ENCODE measurements around the gene MILR1.
A peak's percentile ranks its signal among the peaks of the same experiment; 100 is the strongest.
"Not testable (repeated sequence)": the region's sequence is repeated elsewhere in the genome, so short reads cannot be mapped to it uniquely, and the experiment has no call there.

Gene MILR1

GRCh38 chr17:64472564-64472963 is 23.6 kb downstream of the MILR1 start:
- no peak for DNase-seq

DNA sequence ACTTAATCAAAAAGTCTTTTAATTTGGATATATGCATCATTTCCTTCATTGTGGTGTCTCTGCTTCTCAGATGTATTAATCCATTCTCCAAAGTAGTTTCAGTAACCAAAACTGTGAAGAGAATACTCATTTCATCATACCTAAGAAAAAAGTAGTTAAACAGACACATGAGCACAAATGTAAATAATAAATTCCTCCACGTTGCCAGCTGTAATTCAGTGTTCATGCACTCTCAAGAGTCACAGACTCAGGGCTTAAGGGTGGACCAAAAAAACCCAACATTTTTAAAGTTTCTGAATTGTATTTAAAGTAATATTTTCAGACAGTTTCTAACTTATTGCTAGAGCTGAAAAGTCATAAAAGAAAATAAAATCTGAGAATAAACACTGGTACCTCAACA is 28.9 kb downstream of the MILR1 start:
- DNase-seq: no peak

DNA sequence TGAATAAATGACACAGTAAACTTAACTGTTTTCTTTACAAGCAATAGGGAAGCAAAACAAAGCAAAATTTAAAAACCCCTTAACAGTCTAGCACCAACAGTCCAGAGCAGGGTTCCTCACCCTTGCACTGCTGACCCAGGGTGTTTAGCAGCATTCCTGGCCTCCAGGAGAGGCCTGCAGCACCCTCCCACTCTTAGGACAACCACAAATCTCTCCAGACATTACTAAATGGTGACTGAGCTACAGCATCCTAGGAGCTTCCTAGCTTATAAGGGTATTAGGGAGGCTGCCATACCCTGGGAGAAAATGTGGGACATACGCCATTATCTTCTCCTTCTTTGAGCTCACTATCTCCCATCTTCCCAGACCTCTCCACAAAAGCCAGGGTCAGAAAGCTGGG is 32.0 kb downstream of the MILR1 start:
- DNase-seq: no peak

GRCh38 chr17:64484380-64484779 is 35.5 kb downstream of the MILR1 start:
- no peak for DNase-seq

DNA sequence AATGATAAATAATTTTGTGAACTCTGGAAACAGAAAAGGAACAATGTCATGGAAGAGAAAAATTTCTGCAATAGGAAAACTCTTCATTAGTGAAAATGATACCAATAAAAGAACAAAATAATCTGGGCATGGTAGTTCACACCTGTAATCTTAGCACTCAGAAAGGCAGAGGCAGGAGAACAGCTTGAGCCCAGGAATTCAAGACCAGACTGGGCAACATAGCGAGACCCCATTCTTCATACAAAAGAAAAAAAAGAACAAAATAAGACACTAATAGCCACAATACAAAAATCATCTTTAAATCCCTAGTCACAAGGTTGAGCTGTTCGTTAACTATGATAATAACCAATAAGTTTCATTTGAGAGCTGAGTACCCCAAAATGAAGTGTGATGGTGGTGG is 39.4 kb downstream of the MILR1 start:
- no peak for DNase-seq

DNA sequence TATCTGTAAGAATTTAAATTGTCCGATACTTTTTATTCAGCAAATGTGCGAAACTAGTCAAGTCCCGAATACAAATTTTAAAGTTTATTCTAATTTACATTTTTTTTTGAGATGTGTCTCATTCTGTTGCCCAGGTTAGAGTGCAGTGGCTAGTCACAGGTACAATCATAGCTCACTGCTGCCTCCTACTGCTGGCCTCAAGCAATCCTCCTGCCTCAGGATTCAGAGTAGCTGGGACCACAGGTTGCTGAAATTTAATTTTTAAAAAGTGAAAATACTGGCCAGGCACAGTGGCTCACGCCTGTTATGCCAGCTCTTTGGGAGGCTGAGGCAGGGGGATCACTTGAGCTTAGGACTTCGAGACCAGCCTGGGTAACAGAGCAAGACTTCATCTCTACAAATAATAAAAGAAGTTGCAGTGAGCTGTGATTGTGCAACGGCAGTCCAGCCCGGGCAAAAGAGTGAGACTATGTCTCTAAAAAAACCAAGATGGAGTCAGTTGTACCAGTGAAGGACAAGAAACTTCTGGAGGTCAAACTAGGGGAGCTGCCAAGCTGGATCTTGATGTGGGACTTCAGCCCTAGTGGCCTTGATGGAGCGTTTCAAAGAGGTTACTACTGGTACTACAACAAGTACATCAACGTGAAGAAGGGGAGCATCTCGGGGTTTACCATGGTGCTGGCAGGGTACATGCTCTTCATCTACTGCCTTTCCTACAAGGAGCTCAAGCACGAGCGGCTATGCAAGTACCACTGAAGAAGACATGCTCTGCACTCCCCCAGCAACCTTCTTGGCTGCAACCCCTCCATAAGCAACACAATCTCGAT is 42.3 kb downstream of the MILR1 start:
- no peak for DNase-seq

DNA sequence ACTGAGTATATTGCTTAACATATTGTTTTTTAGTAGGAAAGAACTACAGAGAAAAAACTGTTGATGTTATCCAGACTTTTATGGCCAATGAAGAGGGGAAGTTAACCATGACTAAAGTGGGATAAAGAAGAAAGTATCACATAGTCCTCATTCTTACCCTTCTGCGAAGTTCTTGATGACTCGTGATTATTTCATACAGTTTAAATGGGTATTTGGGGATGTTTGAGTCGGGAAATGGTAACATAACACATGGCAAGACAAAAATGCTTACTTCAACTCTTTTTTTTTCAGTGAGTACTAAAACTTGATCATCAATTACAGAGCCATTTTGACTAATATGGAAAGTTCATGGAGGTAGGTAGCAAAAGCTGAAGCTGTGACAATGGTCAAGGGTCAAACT is 43.1 kb downstream of the MILR1 start:
- DNase-seq: no peak

DNA sequence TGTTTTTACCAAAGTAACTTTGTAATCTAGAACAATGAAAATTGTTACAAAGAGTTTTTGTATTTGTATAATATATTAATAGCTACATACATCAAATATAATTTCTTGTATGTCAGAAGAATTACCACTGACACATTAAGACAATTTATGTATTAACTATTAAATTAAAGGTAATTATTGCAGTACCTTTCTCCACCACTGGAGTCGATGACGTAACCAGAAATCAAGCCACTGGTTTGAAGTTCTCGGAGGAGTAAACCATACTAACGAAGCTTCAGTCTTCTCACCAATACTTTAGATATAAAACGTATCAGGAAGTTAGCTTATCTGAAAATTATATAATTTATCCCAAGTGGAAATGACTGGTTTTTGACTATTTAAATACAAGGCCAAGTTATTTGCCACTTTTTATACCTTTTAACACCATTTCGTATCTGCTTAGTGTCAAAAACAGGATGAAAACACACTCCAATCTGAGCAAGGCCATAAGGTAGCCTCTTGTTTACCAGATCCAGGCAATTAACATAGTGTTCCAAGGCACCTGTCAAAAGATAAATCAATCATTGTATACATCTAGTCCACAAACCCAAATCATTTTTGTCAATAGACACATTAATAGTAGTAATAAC is 43.7 kb downstream of the MILR1 start:
- no peak for DNase-seq

DNA sequence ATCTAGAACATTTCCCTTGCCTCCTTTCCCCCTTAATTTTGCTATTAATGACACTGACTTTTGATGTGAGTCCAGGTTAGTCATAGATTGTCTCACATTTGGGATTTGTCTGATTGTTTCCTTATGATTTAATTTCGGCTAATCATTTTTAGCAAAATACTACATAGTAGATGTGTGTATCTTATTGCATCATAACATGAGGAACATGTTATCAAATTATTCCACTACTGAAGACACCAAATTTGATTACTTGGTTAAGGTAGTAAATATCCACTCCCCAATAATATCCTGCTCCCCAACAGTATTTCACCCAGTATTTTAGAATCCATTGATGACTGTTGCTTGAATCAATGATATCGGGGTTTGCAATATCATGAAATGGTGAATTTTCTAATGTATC is 45.2 kb downstream of the MILR1 start:
- no peak for DNase-seq

- DNase-seq: not testable (repeated sequence)
These were observed 46.4 kb downstream of the MILR1 start for GRCh38 chr17:64495300-64495699.

- no peak for DNase-seq
These were observed 47.5 kb downstream of the MILR1 start for GRCh38 chr17:64496348-64496785.

DNA sequence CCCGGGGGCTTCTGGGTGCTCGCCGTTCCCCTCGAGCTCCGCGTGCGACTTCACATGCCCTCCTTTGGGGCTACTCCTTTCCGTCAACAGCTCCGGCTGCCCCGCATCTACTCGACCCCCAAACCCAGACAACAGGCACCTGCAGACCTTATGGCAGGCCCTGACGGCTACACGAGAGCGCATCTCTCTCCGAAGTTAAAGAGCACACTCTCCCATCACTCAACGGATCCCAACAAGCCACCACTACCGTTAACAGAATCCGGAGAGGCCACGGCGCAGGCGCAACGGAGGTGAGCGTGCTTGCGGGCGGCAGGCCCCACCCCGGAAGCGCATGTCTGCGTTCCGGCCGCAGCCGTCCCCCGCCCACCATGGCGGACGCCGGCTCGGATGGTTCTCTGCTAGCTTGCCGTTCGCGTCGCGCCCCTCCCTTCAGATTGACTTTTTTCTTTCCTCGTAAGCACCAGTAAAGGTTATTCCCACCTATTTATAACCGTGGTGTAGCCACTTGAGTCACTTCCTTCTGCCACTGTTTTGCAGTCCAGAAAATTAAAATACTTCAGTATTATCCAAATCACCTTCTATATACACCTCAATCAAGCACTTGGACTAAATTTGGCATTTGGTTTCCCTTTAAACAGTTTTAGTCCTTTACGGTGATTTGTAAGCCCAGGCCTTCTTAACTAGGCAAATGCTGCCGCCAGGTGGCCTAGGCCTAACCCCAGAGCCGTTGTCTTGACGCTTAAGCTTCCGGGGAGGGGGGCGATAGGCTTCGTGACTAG is 48.1 kb downstream of the MILR1 start, which contains the start of gene POLG2:
Gene POLG2, minus strand, starts transcription at position 269 of the 779 bp plus-strand sequence. Its CDS starts 86 bp downstream, at position 183.
- peak; percentile 88 for DNase-seq

DNA sequence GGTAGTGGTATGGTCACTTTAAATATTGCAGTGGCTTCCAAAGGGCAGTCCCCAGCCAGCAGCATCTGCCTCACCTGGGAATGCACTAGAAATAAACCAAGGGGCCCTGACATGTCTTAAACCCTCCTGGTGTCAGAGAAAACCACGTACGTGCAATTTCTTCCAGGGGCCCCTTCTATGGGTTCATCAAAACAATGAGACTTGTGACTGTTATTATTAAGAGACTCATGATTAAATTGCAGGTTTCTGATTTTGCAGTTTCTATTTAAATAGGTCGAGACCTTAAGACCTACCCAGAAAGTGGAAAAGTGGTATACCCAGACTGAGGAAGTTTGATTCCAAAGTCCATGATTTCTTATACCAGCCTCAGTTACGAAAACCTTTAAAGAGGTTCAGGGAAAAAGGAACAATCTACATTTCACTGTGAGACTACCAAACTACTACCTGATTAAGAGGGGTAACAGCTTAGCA is 48.7 kb downstream of the MILR1 start:
- DNase-seq: no peak

DNA sequence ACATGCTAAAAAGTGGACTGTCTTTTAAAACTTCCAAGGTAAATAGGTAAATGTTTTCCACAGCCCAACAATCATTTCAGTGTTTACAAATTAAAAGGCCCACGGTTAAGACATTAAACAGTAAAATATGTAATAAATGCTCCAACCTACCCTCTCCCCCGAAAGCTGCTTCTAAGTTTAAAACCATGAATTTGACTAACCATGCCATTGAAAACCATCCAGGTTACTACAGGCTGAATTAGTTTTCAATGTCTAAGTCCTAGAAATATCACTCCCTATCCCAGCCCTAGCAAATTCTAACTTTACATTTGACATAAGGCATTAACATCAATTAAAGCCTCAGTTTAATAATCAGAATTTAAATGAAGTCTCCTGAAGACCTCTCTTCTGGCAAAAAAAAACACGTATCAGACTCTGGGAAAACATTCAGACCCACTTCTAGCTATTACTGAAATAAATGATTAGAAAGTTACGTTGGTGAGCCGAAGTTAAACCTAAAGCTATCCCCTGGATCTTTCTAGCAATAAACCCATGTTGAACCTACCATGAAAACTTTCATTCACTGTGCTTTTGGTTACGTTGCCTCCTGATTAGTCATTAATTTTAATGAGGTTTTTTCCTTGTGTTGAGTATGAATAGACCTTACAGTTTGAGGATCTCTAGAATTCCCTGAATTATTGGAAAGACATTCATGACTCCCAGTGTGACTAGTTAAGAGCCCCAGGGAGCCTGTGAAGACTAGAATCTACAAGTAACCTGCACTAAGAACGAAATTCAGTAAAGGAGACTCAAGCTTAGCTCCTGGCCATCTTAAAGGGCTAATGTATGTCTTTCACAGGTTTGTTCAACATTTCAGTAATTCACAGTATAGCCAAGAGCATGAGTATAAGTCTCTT is 49.6 kb downstream of the MILR1 start:
- DNase-seq: no peak

DNA sequence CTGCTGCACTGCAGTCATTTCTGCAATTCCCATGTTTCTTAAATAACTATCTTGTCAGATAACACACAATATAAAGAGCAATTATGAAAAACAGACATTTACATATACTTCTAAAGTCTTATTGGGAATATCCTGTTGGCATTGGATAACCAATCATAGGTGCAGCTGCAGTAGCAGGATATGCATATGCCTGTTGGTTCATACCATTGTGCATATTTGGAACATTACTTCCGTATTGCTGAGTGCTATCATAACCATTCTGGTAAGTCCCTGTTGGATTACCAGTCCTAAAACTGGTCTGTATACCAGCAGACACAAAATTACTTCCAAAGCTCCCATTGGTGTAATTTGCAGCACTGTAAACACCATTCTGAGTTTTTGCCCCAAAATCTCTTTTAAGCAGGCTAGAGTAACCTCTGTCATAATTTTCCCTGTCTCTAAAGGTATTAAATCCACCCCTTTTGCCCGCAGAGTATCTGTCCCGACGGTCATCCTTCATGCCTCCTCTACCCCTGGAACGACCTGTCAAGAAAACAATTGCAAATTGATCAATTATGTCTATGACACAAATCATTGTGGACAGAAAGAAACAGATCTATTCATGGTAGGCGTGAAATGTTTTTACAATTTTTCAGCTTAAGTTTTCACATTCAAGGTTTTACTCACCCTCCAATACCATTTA is 51.0 kb downstream of the MILR1 start:
- DNase-seq: no peak

DNA sequence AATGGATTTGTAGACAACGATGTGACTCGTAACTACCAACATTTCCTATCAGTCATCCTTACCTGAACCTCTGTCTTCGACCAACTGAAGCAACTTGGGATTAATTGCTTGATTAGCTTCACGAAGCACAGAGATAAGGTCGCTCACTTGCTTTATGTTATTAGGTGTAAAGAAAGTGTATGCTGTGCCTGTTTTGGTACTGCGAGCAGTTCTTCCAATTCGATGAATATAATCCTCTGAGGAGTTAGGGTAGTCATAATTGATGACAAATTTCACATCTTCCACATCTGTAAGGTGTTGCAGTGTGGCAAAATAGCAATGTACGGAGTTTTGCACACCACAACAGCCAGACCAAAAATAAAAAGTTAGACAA is 51.6 kb downstream of the MILR1 start:
- DNase-seq: no peak

DNA sequence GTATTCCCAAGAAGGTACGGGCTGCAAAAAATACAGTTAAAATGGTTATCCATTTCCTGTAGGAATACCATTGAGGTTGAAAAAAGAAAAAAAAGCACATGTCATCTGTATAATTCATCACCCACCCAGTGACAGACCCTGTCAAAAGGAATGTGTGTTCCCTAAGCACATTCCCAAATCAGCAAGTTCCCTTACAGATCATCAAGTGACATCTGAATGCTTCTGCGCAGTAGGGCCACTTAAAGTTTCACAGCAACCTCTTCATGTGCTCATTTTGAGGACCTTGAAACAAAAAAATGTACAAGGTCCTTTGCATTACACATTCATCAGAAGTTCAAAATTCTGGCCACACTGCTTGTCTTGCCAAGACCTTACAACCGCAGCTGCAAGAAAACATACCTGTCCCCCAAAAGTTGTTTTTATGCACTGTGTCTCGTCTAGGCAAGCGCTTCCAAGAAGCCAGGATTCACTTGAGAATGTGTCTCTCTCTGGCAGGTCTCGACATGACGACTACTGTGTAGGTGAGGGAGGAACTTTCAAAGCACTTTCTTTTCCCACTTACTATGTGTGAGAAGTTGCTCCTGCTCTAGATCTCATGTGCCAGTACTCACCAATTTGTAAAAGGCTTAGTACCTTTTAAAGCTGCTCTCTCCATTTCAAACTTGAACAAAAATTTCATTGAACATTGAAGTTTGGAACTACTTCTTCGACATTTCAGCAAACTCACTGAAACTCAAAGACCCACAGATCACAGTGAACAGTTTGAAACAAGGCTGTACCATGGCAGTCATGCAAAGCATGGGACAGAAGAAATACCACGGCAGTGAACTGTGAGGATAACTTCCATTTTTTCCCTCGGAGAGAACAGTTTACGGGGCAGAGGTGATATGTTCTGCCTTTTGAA is 52.2 kb downstream of the MILR1 start:
- no peak for DNase-seq

DNA sequence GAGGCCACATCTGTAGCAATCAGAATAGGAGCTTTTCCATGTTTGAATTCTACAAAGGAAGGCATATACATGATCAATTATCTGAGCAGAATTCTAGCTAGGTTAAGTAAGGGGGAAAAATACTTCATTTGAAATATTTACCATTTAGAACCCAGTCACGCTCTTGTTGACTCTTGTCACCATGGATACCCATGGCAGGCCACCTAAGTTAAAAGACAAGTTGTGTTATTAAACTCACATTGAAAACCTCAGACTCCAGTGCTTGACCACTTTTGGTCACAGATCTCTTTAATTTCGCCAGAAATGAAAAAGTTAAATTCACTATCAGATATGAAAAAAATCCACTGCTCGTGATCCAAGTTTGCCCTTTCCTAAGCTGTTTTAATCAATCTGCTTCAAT is 53.1 kb downstream of the MILR1 start:
- DNase-seq: no peak

DNA sequence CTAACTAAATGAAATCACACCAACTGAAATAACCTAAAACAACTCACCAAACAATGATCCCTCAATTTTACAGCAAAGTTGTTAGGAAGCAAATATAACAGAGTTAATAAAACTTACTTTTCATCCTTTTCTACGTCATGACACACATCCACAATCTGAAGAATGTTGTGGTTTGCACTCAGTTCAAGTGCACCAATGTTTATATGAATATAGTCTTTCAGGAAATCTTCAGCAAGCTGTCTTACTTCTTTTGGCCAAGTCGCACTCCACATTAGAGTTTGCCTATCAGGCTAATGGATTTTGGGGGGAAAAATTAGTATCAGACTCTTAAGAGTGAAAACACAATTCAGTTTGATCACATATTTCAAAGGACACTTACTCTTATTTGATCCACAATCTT is 53.9 kb downstream of the MILR1 start:
- DNase-seq: no peak

- DNase-seq: no peak
These were observed 54.4 kb downstream of the MILR1 start for GRCh38 chr17:64503341-64503740.

Data from right kidney (tissue), 1 donor.